Fibroblast of lung (primary cell): ENCODE measurements around the gene NME1.

Experiments
- EZH2 ChIP-seq: IDR thresholded peaks from 2 replicates; pipeline ENCODE4 v1.5.1; 2012; ENCODE audit warnings: low read length, control low read depth, mild to moderate bottlenecking; ENCODE audit errors: missing control alignments
- TF ChIP-seq, protein P1 (sequence below), 2 donors: IDR thresholded peaks in 1 of 2; conservative IDR thresholded peaks in 1 of 2; 1 replicate in 1 of 2; 2 replicates in 1 of 2; pipeline ENCODE4 v1.5.1; 2011 to 2012; ENCODE audit warnings: low read length in 2 of 2, control low read depth in 1 of 2, inconsistent platforms in 1 of 2, low read depth in 1 of 2, mild to moderate bottlenecking in 1 of 2

DNA sequence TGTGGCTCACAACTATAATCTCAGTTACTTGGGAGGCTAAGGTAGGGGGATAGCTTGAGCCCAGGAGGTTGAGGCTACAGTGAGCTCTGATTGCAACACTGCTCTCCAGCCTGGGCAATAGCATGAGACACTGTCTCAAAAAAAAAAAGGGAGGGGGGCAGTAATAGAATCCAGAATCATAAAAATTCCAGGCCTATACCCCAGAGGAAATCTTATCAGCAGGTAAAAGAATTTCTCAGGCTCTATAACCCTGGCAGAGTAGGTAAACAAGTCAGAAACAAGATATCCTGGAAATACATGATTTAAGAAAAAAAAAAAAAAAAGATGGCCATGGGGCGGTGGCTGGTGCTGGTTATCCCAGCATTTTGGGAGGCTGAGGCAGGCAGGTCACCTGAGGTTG lies 45.6 kb upstream of the NME1 start:
- TF ChIP-seq, protein P1, sequence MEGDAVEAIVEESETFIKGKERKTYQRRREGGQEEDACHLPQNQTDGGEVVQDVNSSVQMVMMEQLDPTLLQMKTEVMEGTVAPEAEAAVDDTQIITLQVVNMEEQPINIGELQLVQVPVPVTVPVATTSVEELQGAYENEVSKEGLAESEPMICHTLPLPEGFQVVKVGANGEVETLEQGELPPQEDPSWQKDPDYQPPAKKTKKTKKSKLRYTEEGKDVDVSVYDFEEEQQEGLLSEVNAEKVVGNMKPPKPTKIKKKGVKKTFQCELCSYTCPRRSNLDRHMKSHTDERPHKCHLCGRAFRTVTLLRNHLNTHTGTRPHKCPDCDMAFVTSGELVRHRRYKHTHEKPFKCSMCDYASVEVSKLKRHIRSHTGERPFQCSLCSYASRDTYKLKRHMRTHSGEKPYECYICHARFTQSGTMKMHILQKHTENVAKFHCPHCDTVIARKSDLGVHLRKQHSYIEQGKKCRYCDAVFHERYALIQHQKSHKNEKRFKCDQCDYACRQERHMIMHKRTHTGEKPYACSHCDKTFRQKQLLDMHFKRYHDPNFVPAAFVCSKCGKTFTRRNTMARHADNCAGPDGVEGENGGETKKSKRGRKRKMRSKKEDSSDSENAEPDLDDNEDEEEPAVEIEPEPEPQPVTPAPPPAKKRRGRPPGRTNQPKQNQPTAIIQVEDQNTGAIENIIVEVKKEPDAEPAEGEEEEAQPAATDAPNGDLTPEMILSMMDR (conservative IDR thresholded peaks at IDR 0.05 in 1 of 2, IDR thresholded peaks at IDR 0.05 in 1 of 2; ENCODE audit: low read depth in 1 of 2, low read length in 2 of 2), result no peak
- TF ChIP-seq EZH2, result no peak
